EH (cell line): Measurements from ENCODE around the gene SLC1A7.

Source experiments
- DNase-seq: peaks from one replicate; pipeline ENCODE4 v3.0.0-alpha.2; 2015; ENCODE audit warnings: low read depth

SLC1A7 gene

DNA sequence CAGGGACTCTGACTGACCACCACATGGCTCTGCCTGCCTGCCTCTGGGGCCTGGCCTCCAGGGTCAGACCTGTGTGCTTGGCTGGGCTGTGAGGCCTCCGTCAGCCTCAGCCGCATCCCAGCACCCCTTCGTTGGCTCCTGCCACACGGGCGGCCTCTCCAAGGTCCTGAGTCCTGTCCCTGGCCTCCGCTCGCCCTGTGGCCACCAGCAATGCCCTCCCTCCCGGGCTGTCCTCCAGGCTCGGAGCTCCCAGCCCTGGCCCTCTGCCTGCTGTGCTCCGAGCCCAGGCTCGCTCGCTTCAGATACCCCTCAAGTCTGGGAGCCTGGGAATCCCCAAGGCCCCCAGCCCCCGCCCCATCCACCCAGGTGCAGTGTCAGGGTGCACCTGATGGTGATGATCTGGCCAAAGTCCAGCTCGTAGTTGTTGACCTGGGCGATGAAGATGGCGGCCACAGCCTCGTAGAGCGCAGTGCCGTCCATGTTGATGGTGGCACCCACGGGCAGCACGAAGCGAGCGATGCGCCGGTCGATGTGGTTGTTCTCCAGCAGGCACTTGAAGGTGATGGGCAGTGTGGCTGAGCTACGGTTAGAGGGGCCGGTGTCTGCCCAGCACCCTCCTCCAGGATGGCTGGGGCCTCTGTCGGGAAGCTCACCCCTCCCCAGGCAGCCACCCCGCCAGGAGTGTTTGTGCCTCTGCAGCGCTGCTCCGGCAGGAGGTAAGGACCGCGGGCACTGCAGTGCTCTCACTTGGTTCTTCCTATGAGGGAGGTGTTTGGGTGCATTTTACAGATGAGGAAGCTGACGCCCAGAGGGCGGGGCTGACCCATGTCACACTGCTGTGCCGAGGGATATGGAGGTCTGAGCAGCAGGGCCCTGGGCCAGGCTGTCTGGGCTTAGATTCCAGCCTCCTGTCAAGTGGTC is 52.0 kb downstream of the SLC1A7 start:
- DNase-seq = no peak

DNA sequence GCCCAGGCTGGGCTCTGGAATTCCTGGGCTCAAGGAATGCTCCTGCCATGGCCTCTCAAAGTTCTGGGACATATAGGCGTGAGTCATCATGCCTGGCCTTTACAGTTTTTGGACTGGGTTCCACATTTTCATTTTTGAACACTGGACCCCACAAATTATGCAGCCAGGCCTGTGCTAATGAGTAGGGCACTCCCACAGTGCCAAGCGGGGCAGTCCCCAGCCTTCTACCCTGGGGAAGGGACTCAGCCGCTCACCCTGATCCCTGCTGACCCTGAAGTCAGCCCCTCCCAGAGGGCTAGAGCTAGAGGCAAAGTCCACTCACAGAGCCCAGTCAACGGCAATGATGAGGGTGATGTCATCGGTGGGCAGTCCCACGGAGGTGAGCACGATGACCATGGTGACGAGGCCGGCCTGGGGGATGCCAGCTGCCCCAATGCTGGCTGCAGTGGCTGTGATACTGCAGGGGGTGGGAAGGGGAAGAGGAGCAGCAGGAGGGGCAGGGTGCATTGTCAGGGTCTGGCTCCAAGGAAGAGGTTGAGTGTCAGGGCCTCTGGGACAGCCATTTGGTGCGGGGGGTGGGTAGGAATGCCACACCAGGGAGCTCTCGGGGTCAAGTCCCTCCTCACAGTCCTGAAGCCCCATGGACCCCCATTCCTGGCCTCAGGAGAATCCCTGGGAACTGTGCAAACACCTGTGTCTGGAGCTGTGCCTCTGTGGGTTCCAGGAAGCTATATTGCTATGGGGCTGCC is 52.8 kb downstream of the SLC1A7 start:
- DNase-seq = peak; percentile 82

- DNase-seq = no peak
Measured at GRCh38 chr1:53088616-53089300, 53.7 kb downstream of the SLC1A7 start.

GRCh38 chr1:53087332-53088285 is 54.8 kb downstream of the SLC1A7 start:
- no peak for DNase-seq

GRCh38 chr1:53086491-53087070 is 55.9 kb downstream of the SLC1A7 start:
- no peak for DNase-seq

GRCh38 chr1:53085405-53085804 is 57.0 kb downstream of the SLC1A7 start:
- no peak for DNase-seq

DNA sequence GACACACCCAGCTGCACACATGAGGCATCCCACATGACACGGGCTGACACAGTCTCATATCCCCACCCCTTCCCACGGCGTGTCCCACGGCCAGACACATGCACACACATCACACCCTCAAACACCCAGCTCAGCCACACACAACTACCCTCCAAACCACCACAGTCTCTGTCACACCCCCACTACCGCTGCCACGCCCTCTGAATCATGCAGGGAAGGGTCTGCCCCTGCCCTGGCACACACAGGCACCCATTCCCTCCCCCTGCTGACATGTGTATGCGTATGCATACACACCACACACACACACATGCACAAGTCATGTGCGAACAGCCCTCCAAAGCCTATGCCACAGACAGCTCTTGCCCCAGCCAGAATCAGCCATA is 57.9 kb downstream of the SLC1A7 start:
- no peak for DNase-seq

DNA sequence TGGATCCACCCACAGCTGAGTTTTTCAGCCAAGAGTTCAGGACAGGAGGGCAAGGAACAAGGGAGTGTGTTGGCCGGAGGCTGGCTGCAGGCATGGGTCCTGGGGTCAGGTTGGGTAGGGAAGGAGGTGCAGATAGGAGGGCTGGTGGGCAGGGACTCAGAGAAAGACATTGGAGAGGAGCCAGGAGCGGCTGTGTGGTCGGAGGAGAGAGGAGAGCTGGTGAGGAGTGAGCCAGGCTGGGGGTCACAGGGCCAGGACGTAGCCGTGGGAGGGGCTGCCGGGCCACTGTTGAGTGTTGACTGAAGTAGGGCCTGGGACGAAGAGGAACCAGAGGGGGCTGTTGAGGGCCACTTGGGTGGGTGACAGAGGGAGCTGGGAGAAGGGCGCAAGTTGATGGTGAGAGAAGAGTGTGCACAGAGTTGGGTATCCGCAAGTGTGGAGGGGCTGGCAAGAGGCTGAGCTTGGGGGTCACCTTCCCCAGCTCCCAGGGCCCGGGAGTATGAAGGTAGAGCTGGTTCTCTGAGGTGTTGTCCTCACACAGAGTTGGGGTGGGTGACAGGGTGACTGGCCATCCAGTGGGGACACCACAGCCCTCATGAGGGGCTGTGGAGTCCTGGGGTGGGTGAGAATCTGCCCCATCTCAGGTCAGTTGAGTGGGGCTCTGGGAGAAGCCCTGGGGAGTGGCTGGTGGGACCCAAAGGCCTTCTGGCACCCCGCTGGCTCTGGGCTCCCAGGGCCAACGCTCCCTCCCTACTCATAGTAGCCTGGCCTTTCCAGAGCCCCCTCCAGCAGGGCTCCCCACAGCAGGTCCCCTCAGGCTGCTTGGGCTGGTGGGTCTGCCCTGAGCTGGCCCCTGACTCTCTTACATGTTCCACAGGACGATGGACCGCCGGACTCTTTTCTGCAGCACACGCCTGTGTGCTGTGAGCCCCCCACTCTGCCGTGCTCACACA is 58.5 kb downstream of the SLC1A7 start:
- DNase-seq = no peak

DNA sequence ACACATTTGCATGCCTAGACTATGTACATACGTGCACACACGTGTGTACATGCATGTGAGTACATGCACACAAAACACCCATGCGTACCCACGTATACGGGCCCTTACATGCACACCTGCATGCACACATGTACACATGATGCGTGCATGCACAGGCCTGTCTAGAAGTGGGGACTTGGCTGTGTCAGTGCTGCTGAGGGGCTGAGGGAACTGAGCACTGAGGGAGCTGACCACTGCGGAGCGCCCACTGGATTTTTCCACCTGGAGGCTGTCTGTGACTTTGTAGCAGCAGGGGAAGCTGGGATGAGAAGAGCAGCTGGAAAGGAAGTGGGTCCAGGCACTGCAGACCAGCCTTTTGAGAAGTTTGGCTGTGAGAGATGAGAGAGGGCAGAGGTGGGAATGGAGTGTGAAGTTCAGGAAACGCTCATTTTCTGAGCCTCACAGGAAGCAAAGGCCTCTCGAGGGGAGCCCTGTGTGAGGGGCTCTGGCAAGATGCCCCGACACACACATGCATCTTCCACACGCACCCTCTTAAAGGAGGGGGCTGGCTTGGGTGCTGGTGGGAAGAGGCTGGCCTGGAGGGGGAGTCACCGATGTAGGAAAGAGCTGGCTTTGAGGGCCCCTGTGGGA is 59.5 kb downstream of the SLC1A7 start:
- DNase-seq = no peak

DNA sequence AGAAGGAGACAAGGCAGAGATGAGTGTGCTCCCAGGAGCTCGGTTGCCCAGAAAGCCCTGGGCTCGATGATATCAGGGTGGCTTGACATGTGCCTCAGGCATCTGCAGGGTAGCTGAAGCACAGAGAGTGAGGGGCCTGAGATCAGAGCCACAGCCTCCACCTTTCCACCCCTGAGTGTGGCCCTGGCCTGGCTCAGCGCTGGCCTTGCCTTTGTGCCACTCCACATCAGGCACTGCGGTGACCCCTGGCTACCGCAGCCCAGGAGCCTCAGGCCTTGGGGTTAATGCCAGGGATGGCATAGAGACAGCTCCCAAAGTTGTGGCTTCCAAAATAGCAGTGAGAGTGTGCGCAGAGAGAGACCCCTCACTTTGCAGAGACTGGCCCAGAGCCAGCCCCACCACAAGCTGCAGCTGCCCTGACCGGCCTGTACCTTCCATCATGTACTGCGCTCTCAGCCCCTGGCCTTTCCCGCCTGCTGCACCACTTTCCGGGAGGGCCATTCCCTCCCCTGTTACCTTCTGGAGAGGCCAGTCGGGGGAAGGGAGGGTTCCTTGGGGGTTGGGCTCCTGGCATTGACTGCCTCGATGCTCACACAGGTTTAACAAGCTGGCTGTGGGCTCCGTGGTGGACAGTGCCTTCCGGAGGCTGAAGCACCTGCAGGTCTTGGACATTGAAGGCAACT is 60.9 kb downstream of the SLC1A7 start:
- no peak for DNase-seq

- DNase-seq = no peak
Measured at GRCh38 chr1:53080769-53081168, 61.7 kb downstream of the SLC1A7 start.

GRCh38 chr1:53080041-53080440 is 62.4 kb downstream of the SLC1A7 start:
- DNase-seq = no peak

- no peak for DNase-seq
Measured at GRCh38 chr1:53079251-53079650, 63.2 kb downstream of the SLC1A7 start.

GRCh38 chr1:53078333-53079101 is 63.9 kb downstream of the SLC1A7 start:
- DNase-seq = no peak

DNA sequence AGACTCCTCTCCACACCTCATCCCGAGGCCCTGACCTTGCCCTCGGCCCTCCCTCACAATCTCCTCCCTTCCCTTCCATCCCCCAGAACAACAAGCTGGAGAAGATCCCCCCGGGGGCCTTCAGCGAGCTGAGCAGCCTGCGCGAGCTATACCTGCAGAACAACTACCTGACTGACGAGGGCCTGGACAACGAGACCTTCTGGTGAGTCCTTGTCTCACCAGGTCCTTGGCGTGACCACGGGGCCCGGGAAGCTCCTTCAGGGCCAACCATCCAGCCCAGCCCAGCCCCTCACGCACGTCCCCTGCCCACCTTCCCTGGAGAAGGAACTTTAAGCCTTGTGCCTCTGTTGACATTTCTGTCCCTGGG is 64.9 kb downstream of the SLC1A7 start:
- no peak for DNase-seq

GRCh38 chr1:53076721-53077598 is 65.5 kb downstream of the SLC1A7 start:
- no peak for DNase-seq

GRCh38 chr1:53076165-53076564 is 66.3 kb downstream of the SLC1A7 start:
- no peak for DNase-seq
